Gastroesophageal sphincter (tissue), 4 donors: ENCODE results near the gene PREX1. TPM values are rescaled to one million over a fixed set of nuclear protein-coding genes. Genes with fewer than 3 reads are reported as not detected.
"Not testable (repeated sequence)": the region's sequence is repeated elsewhere in the genome, so short reads cannot be mapped to it uniquely, and the experiment has no call there.

Source experiments
- ATAC-seq: fragments of 150-250 bp; one replicate; pipeline ENCODE4 v1.9.1; 2016; ENCODE audit warnings: mild to moderate bottlenecking, moderate library complexity
- H3K27ac ChIP-seq, 4 donors: fragments of 200-600 bp; sonication (generic) in 3 of 4; 1 replicate in 3 of 4; 2 replicates in 1 of 4; pipeline ENCODE4 v1.5.1; 2016 to 2019
- H3K27me3 ChIP-seq: fragments of 200-600 bp; sonication (generic); one replicate; pipeline ENCODE4 v1.5.1; 2019
- H3K36me3 ChIP-seq, 2 donors: fragments of 200-600 bp; sonication (generic); one replicate each; pipeline ENCODE4 v1.5.1; 2019; ENCODE audit warnings: control low read depth in 1 of 2
- H3K4me1 ChIP-seq, 3 donors: fragments of 200-600 bp; sonication (generic); 1 replicate in 2 of 3; 2 replicates in 1 of 3; pipeline ENCODE4 v1.5.1; 2016 to 2019; ENCODE audit warnings: control low read depth in 2 of 3
- H3K4me3 ChIP-seq, 2 donors: fragments of 200-600 bp; sonication (generic); one replicate each; pipeline ENCODE4 v1.5.1; 2019; ENCODE audit warnings: mild to moderate bottlenecking in 1 of 2, moderate library complexity in 1 of 2
- H3K9me3 ChIP-seq, 3 donors: fragments of 200-600 bp; sonication (generic); one replicate each; pipeline ENCODE4 v1.5.1; 2017 to 2019; ENCODE audit warnings: control low read depth in 2 of 3
- CTCF ChIP-seq, 4 experiments: fragments of 200-600 bp in 2 of 4; fragments of 450-650 bp in 2 of 4; sonication (generic) in 1 of 4; IDR thresholded peaks; one replicate each; pipeline ENCODE4 v1.5.1; 2017 to 2019; ENCODE audit warnings: antibody characterized with exemption in 4 of 4, mild to moderate bottlenecking in 2 of 4, moderate library complexity in 2 of 4
- EP300 ChIP-seq: sonication (generic); formaldehyde crosslinking; IDR thresholded peaks from one replicate; pipeline ENCODE4 v1.6.1; 2017; ENCODE audit warnings: antibody characterized with exemption, mild to moderate bottlenecking
- POLR2A ChIP-seq, 2 donors: fragments of 450-650 bp; IDR thresholded peaks; one replicate each; pipeline ENCODE4 v1.6.1; 2017; ENCODE audit warnings: antibody characterized with exemption in 2 of 2, mild to moderate bottlenecking in 2 of 2, moderate library complexity in 1 of 2
- POLR2AphosphoS5 ChIP-seq: sonication (generic); formaldehyde crosslinking; IDR thresholded peaks from one replicate; pipeline ENCODE4 v1.6.1; 2017; ENCODE audit warnings: antibody characterized with exemption
- WGBS, 2 donors: methylation state at CpG; one replicate each; pipeline ENCODE4 v1.1.5; 2018; ENCODE audit warnings: low coverage in 1 of 2; 5-methylcytosine and 5-hydroxymethylcytosine counted together
- total RNA-seq, 4 donors: library from RNA; depleted of rRNA; stranded (reverse); fragments of >200 nt; gene quantifications; one replicate each; pipeline ENCODE4 v1.1.0, GENCODE V29; 2016

The PREX1 gene
- total RNA-seq, 4 donors from 2014 or later: 16.3 to 35.7 (median 20.0) TPM

GRCh38 chr20:48829940-48830339 lies 2.1 kb upstream of the PREX1 start:
- TF ChIP-seq POLR2AphosphoS5 (no peak), EP300 (no peak), CTCF (IDR thresholded peaks at IDR 0.05) (no peak), POLR2A (IDR thresholded peaks at IDR 0.05) (no peak)
- ATAC-seq: no peak
- WGBS, 2 donors: 77% methylated on average over 4 of the region's 4 CpGs; no CpG with 5 or more reads in 1 of the 2 donors
- no peaks in the 10 kb centered on the region for H3K36me3 ChIP-seq
- no peaks in the 10 kb centered on the region for H3K9me3 ChIP-seq
- no peak overlapping the region for H3K27ac ChIP-seq
- H3K27me3 ChIP-seq: peaks cover 31% of the 10 kb centered on the region
- no peak overlapping the region for H3K4me3 ChIP-seq
- H3K4me1 ChIP-seq: peaks cover 0 to 46% (median 8%) of the 10 kb centered on the region in 3 donors

GRCh38 chr20:48828734-48829460 lies 1.1 kb upstream of the PREX1 start:
- no peaks in the 10 kb centered on the region for H3K36me3 ChIP-seq
- peaks cover 36% of the 10 kb centered on the region for H3K27me3 ChIP-seq
- peaks cover 0 to 56% (median 8%) of the 10 kb centered on the region in 3 donors for H3K4me1 ChIP-seq
- ATAC-seq: no peak
- H3K9me3 ChIP-seq: no peaks in the 10 kb centered on the region
- H3K27ac ChIP-seq: peak overlapping the region in 3 of 4 donors; percentile 58 to 81 (median 76)
- WGBS, 2 donors: 74 to 97% methylated on average over 5 to 8 of the region's 11 CpGs
- H3K4me3 ChIP-seq: peak overlapping the region; percentile 54 to 57
- TF ChIP-seq EP300 (no peak), POLR2A (IDR thresholded peaks at IDR 0.05) (no peak), CTCF (IDR thresholded peaks at IDR 0.05) (no peak), POLR2AphosphoS5 (no peak)

- 9 to 48% methylated on average over 4 to 17 of the region's 72 CpGs for WGBS, 2 donors
- no peaks in the 10 kb centered on the region for H3K36me3 ChIP-seq
- H3K4me1 ChIP-seq: peaks cover 0 to 66% (median 8%) of the 10 kb centered on the region in 3 donors
- peak overlapping the region; percentile 23 to 57 for H3K4me3 ChIP-seq
- no peak for TF ChIP-seq POLR2AphosphoS5
- TF ChIP-seq CTCF (IDR thresholded peaks at IDR 0.05): no peak
- no peak for TF ChIP-seq EP300
- TF ChIP-seq POLR2A (IDR thresholded peaks at IDR 0.05): no peak
- no peaks in the 10 kb centered on the region for H3K9me3 ChIP-seq
- H3K27ac ChIP-seq: peak overlapping the region in 3 of 4 donors; percentile 46 to 76 (median 73)
- H3K27me3 ChIP-seq: peaks cover 44% of the 10 kb centered on the region
- ATAC-seq: no peak
These were observed 672 bp downstream of the PREX1 start for GRCh38 chr20:48826883-48827771.

GRCh38 chr20:48826480-48826879 lies 1.3 kb downstream of the PREX1 start:
- H3K9me3 ChIP-seq, ATAC-seq, H3K36me3 ChIP-seq: not testable (repeated sequence)
- 14 to 68% methylated on average over 1 to 12 of the region's 17 CpGs for WGBS, 2 donors
- H3K4me1 ChIP-seq: peaks cover 0 to 61% (median 4%) of the 10 kb centered on the region in 3 donors
- H3K27me3 ChIP-seq: peaks cover 44% of the 10 kb centered on the region
- peak overlapping the region in 3 of 4 donors; percentile 30 to 76 (median 46) for H3K27ac ChIP-seq
- peak overlapping the region; percentile 23 to 57 for H3K4me3 ChIP-seq

- 44 to 100% methylated on average over 1 to 2 of the region's 2 CpGs for WGBS, 2 donors
- Histone ChIP-seq H3K4me1 (peaks cover 0 to 61% (median 0%) of the 10 kb centered on the region in 3 donors), H3K4me3 (peak overlapping the region; percentile 13 to 57), H3K27ac (peak overlapping the region in 3 of 4 donors; percentile 30 to 76 (median 46)), H3K36me3 (no peaks in the 10 kb centered on the region), H3K9me3 (no peaks in the 10 kb centered on the region), H3K27me3 (peaks cover 46% of the 10 kb centered on the region)
- TF ChIP-seq CTCF (IDR thresholded peaks at IDR 0.05) (no peak), EP300 (no peak), POLR2AphosphoS5 (no peak), POLR2A (IDR thresholded peaks at IDR 0.05) (no peak)
- no peak for ATAC-seq
These were observed 1.7 kb downstream of the PREX1 start for GRCh38 chr20:48826069-48826468.
